ENCODE results near the gene GPR146. TPM values are rescaled to one million over a fixed set of nuclear protein-coding genes. Genes with fewer than 3 reads are reported as not detected.

Gene GPR146
- total RNA-seq, 8 experiments from 2014 or later, result 1.00 to 4.6 (median 1.4) TPM

GRCh38 chr7:1085910-1086421 is 41.6 kb downstream of the GPR146 start:
- in situ Hi-C loops (cut with MboI; ENCODE audit: low pct_unique_long_range_greater_than_20kb in 2 of 9, low sequenced_read_pairs in 9 of 9, unreplicated experiment in 9 of 9), result no loop called here
- WGBS, 10 experiments, result 86 to 100% (median 94%) methylated on average over 2 to 7 of the region's 11 CpGs; no CpG with 5 or more reads in 4 of the 10 experiments
- Histone ChIP-seq H3K4me3 (no peak overlapping the region), H3K27ac (no peak overlapping the region), H3K4me1 (replicated peaks in 1 of 2) (peaks cover 23 to 25% of the 10 kb centered on the region in 2 donors)
- ATAC-seq (replicated peaks in 6 of 8), result no peak

DNA sequence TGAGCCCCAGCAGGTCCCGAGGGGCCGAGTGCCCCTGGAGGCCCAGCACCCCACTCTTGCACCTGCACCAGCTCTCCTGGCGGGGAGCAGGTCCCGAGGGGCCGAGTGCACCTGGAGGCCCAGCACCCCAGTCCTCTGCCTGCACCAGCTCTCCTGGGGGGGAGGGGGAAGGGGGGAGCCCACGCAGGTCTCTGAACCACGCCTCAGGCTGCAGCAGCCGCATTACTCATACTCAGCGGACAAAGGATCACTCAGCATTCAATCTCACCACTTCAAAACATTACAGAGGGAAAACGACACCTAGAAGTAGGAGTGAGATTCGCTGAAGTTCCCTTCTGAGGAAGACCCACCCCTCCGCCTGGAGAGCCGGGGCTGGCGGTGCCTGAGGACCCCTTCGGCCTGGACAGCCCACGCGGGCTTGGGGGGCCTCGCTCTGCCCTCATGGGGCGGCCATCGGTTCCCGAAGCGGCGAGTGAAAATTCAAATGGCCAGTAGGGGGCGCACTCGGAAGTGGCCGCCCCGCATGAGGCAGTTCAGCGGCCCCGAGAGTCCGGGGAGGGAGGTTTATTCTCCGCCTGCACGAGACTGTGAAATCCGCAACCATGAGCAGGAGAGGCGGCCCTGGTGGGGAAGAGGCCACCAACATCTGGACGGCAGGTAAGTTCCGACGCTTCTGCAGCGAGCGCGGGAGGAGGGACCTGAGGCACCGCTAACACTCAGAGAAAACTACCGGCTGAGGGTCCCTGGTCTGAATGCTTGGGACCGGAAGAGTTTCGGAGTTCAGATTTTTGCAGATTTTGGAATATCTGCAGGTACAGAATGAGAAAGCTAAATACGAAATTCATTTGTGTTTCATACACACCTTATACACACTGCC is 42.5 kb downstream of the GPR146 start:
- in situ Hi-C loops (cut with MboI; ENCODE audit: low pct_unique_long_range_greater_than_20kb in 2 of 9, low sequenced_read_pairs in 9 of 9, unreplicated experiment in 9 of 9), result no loop called here
- ATAC-seq (replicated peaks in 6 of 8), result peak in 7 of 8 experiments; percentile 28 to 76 (median 46)
- Histone ChIP-seq H3K4me3 (no peak overlapping the region), H3K27ac (no peak overlapping the region), H3K4me1 (replicated peaks in 1 of 2) (peaks cover 15 to 17% of the 10 kb centered on the region in 2 donors)
- WGBS, 10 experiments, result 10 to 90% (median 44%) methylated on average over 1 to 9 of the region's 45 CpGs; no CpG with 5 or more reads in 2 of the 10 experiments

- H3K4me3 ChIP-seq, result no peak overlapping the region
- peak in 1 of 8 experiments; percentile 1 for ATAC-seq (replicated peaks in 6 of 8)
- 10 to 100% (median 79%) methylated on average over 1 to 6 of the region's 6 CpGs; no CpG with 5 or more reads in 1 of the 10 experiments for WGBS, 10 experiments
- H3K4me1 ChIP-seq (replicated peaks in 1 of 2), result peaks cover 9 to 11% of the 10 kb centered on the region in 2 donors
- no peak overlapping the region for H3K27ac ChIP-seq
- in situ Hi-C loops (cut with MboI; ENCODE audit: low pct_unique_long_range_greater_than_20kb in 2 of 9, low sequenced_read_pairs in 9 of 9, unreplicated experiment in 9 of 9), result no loop called here
Measured at GRCh38 chr7:1087465-1087814, 43.1 kb downstream of the GPR146 start.

DNA sequence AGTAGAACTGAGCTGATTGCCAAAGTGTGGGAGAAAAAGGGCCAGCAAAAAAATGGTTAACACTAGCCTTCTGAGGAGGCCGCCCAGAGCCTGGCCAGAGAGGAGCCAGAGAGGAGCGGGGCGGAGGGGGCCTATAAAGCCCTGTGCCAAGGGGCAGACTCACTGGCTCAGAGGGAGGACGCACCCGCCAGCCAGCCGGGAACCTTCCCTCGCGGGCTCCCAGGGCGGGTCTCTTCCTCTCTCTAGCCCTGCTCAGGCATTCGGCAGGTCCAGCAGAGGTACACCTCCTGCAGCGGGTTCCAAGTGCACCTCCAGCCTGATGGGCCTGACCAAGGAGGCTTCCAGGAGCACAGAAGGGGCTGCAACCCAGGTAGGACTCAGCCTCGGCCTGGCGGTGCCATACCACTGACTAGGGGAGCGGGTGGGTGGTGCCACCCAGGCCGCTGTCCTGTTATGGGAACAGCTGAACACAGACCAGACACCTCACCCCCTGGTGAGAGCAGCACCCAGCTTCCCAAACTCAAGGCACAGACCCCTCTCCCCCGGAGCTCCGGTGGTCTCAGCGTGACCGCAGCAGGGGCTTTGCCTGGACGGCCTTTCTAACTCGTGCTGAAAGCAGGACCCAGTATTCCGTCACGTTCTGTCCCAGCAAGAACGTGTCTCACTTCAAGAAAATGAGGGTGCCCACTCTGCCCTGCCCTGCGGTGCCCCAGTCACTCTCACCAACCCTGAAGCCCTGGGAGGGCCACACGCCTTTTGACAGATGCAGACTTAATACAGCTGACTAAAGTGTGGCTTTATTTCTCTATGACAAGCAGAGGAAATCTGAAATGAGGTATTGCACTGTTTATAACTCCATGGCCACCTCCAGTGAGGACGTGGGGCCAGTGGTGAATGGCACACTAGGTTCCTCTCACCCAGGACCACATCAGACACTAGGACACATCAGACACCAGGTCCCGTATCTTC is 43.9 kb downstream of the GPR146 start, which contains the start of gene GPER1:
Gene GPER1, plus strand, starts transcription at position 162 of the 969 bp plus-strand sequence. CDS start 3,616 bp downstream, outside the sequence.
- in situ Hi-C loops (cut with MboI; ENCODE audit: low pct_unique_long_range_greater_than_20kb in 2 of 9, low sequenced_read_pairs in 9 of 9, unreplicated experiment in 9 of 9), result no loop called here
- 3 to 80% (median 30%) methylated on average over 2 to 7 of the region's 28 CpGs; no CpG with 5 or more reads in 2 of the 10 experiments for WGBS, 10 experiments

GRCh38 chr7:1090236-1090635 is 45.9 kb downstream of the GPR146 start:
- no peak for ATAC-seq (replicated peaks in 6 of 8)
- 94 to 100% (median 100%) methylated on average over 2 to 3 of the region's 21 CpGs; no CpG with 5 or more reads in 7 of the 10 experiments for whole genome bisulfite sequencing, 10 experiments
- Histone ChIP-seq H3K4me3 (no peak overlapping the region), H3K4me1 (replicated peaks in 1 of 2) (peaks cover 12 to 18% of the 10 kb centered on the region in 2 donors), H3K27ac (no peak overlapping the region)
- in situ Hi-C loops (cut with MboI; ENCODE audit: low pct_unique_long_range_greater_than_20kb in 2 of 9, low sequenced_read_pairs in 9 of 9, unreplicated experiment in 9 of 9), result no loop called here

More for the DNA sequence above, 43.9 kb downstream of the GPR146 start, which contains the start of gene GPER1:
- Histone ChIP-seq H3K4me1 (replicated peaks in 1 of 2) (peaks cover 6 to 9% of the 10 kb centered on the region in 2 donors), H3K27ac (no peak within 1 kb of the TSS), H3K4me3 (no peak within 1 kb of the TSS)
- ATAC-seq (replicated peaks in 6 of 8), result peak; percentile 35 to 95 (median 61)

- ATAC-seq (replicated peaks in 6 of 8), result no peak
- WGBS, 10 experiments, result 52 to 92% (median 76%) methylated on average over 2 to 22 of the region's 28 CpGs
- Histone ChIP-seq H3K4me3 (no peak overlapping the region), H3K4me1 (replicated peaks in 1 of 2) (peaks cover 20 to 25% of the 10 kb centered on the region in 2 donors), H3K27ac (no peak overlapping the region)
- in situ Hi-C loops (cut with MboI; ENCODE audit: low pct_unique_long_range_greater_than_20kb in 2 of 9, low sequenced_read_pairs in 9 of 9, unreplicated experiment in 9 of 9), result no loop called here
Measured at GRCh38 chr7:1090686-1091643, 46.6 kb downstream of the GPR146 start.

DNA sequence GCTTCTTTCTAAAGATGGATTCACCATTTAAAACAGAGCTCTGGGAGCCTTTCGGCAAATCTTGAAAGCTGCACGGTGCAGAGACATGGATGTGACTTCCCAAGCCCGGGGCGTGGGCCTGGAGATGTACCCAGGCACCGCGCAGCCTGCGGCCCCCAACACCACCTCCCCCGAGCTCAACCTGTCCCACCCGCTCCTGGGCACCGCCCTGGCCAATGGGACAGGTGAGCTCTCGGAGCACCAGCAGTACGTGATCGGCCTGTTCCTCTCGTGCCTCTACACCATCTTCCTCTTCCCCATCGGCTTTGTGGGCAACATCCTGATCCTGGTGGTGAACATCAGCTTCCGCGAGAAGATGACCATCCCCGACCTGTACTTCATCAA is 47.3 kb downstream of the GPR146 start:
- ATAC-seq (replicated peaks in 6 of 8), result no peak
- peaks cover 26 to 32% of the 10 kb centered on the region in 2 donors for H3K4me1 ChIP-seq (replicated peaks in 1 of 2)
- in situ Hi-C loops (cut with MboI; ENCODE audit: low pct_unique_long_range_greater_than_20kb in 2 of 9, low sequenced_read_pairs in 9 of 9, unreplicated experiment in 9 of 9), result no loop called here
- H3K4me3 ChIP-seq, result no peak overlapping the region
- no peak overlapping the region for H3K27ac ChIP-seq
- 95 to 100% (median 100%) methylated on average over 1 to 7 of the region's 18 CpGs; no CpG with 5 or more reads in 5 of the 10 experiments for WGBS, 10 experiments

DNA sequence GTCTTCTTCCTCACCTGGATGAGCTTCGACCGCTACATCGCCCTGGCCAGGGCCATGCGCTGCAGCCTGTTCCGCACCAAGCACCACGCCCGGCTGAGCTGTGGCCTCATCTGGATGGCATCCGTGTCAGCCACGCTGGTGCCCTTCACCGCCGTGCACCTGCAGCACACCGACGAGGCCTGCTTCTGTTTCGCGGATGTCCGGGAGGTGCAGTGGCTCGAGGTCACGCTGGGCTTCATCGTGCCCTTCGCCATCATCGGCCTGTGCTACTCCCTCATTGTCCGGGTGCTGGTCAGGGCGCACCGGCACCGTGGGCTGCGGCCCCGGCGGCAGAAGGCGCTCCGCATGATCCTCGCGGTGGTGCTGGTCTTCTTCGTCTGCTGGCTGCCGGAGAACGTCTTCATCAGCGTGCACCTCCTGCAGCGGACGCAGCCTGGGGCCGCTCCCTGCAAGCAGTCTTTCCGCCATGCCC is 47.9 kb downstream of the GPR146 start:
- Histone ChIP-seq H3K4me3 (no peak overlapping the region), H3K27ac (no peak overlapping the region), H3K4me1 (replicated peaks in 1 of 2) (peaks cover 30 to 37% of the 10 kb centered on the region in 2 donors)
- in situ Hi-C loops (cut with MboI; ENCODE audit: low pct_unique_long_range_greater_than_20kb in 2 of 9, low sequenced_read_pairs in 9 of 9, unreplicated experiment in 9 of 9), result no loop called here
- 93 to 100% (median 94%) methylated on average over 3 to 22 of the region's 40 CpGs; no CpG with 5 or more reads in 5 of the 10 experiments for WGBS, 10 experiments
- ATAC-seq (replicated peaks in 6 of 8), result no peak

DNA sequence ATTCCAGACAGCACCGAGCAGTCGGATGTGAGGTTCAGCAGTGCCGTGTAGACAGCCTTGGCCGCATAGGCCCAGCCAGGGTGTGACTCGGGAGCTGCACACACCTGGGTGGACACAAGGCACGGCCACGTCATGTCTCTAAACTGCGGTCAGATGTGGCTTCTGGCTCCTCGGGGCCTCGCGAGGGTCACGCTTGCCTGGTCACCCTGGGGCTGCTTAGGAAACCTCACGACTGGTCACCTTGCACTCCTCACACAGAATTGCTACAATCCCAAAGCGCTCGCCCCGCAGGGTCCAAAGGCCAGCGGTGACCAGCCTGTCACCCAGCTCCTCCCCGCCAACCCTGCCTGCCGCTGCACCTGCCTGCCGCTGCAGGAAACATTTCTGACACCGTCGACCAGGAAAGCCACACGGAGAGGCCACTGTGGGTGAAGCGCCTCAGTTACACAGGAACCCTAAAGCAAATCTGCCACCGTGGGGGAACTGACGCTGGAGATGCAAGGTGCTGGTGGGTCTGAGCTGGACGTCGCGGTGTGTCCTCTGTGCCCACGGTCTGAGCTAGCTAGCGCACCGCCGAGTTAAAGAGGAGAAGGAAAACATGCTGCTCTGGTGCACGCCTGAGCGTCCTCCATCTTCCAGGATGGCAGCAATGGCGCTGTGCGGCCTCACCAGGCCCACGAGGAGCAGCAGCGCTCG is 48.6 kb downstream of the GPR146 start:
- 76 to 100% (median 94%) methylated on average over 1 to 8 of the region's 40 CpGs; no CpG with 5 or more reads in 4 of the 10 experiments for WGBS, 10 experiments
- H3K4me3 ChIP-seq, result no peak overlapping the region
- H3K27ac ChIP-seq, result no peak overlapping the region
- no peak for ATAC-seq (replicated peaks in 6 of 8)
- H3K4me1 ChIP-seq (replicated peaks in 1 of 2), result peaks cover 27 to 36% of the 10 kb centered on the region in 2 donors
- in situ Hi-C loops (cut with MboI; ENCODE audit: low pct_unique_long_range_greater_than_20kb in 2 of 9, low sequenced_read_pairs in 9 of 9, unreplicated experiment in 9 of 9), result no loop called here

- ATAC-seq (replicated peaks in 6 of 8), result peak in 3 of 8 experiments; percentile 12 to 58 (median 37)
- in situ Hi-C loops (cut with MboI; ENCODE audit: low pct_unique_long_range_greater_than_20kb in 2 of 9, low sequenced_read_pairs in 9 of 9, unreplicated experiment in 9 of 9), result no loop called here
- Histone ChIP-seq H3K4me1 (replicated peaks in 1 of 2) (peaks cover 25 to 33% of the 10 kb centered on the region in 2 donors), H3K27ac (no peak overlapping the region), H3K4me3 (no peak overlapping the region)
- WGBS, 10 experiments, result 80 to 100% (median 90%) methylated on average over 1 to 4 of the region's 14 CpGs; no CpG with 5 or more reads in 5 of the 10 experiments
Measured at GRCh38 chr7:1093502-1093843, 49.1 kb downstream of the GPR146 start.

DNA sequence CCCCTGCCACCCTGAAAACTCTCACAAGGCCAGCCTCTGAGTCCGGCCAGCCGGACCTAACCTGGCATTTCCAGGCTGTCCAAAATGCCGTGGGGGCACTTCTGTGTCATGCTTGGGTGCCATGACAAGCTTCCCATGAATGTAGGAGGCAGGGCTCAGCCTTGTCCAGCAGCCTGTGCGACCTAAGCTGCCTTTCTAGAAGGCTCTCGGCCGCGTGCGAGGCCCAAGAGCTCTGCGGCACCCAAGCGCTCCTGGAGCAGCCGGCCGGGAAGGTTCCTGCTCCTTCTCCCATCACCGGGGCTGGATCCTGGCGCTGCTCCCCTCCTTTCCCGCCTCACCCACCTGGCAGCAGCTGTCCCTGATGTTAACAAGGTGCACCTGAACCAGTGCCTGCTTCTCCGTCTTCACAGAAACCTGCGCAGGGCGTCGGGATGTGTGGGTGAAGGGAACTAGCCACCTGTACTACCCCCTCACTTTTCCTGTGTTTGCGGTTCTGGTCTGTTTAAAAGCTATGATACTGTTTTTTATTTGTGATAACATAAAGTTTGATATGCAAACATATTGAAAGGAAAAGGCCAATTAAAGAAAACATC is 49.7 kb downstream of the GPR146 start:
- ATAC-seq (replicated peaks in 6 of 8), result no peak
- in situ Hi-C loops (cut with MboI; ENCODE audit: low pct_unique_long_range_greater_than_20kb in 2 of 9, low sequenced_read_pairs in 9 of 9, unreplicated experiment in 9 of 9), result no loop called here
- 90 to 100% (median 100%) methylated on average over 1 to 15 of the region's 20 CpGs; no CpG with 5 or more reads in 5 of the 10 experiments for WGBS, 10 experiments
- Histone ChIP-seq H3K4me3 (no peak overlapping the region), H3K4me1 (replicated peaks in 1 of 2) (peaks cover 25 to 33% of the 10 kb centered on the region in 2 donors), H3K27ac (no peak overlapping the region)
